Measurements from ENCODE around the gene MOV10L1. TPM values are rescaled to one million over a fixed set of nuclear protein-coding genes. Genes with fewer than 3 reads are reported as not detected.

MOV10L1 gene
- total RNA-seq, 2 experiments from 2014 or later = 0.22 to 1.1 TPM

- peaks cover 32% of the 10 kb centered on the region for H3K79me2 ChIP-seq (ENCODE audit: insufficient read depth, low read depth, low read length)
- peaks cover 20% of the 10 kb centered on the region for H3K36me3 ChIP-seq (ENCODE audit: insufficient read depth, low read length)
- no TSS peak for BruUV-seq (replicated peaks)
- H3K27ac ChIP-seq (ENCODE audit: low read depth, low read length, poor library complexity, severe bottlenecking) = peak overlapping the region; percentile 99
- peak overlapping the region; percentile 92 for H3K4me2 ChIP-seq (ENCODE audit: low read length)
- peak overlapping the region; percentile 81 for H3K4me3 ChIP-seq (ENCODE audit: low read depth, low read length, poor library complexity, severe bottlenecking)
- peaks cover 51% of the 10 kb centered on the region for H3K4me1 ChIP-seq (ENCODE audit: insufficient read depth, low read length, poor library complexity, severe bottlenecking)
- intact Hi-C loops (cut with micrococcal nuclease; ENCODE audit: unreplicated experiment) = no loop called here
- no peaks in the 10 kb centered on the region for H3K9me2 ChIP-seq (ENCODE audit: insufficient read depth, low read length)
- no peak for TF ChIP-seq CTCF (conservative IDR thresholded peaks at IDR 0.05; ENCODE audit: low read length)
- no peak for TF ChIP-seq EZH2phosphoT487 (IDR thresholded peaks at IDR 0.05; ENCODE audit: borderline replicate concordance, low read depth, low read length)
- no peaks in the 10 kb centered on the region for H3K9me3 ChIP-seq (ENCODE audit: low read length)
- peak; percentile 57 for DNase-seq (ENCODE audit: low spot score)
- POLR2A ChIA-PET = interaction anchor here (0.6 kb wide), 1 partner anchor 321 kb away, joined by 3 read pairs; the partner anchor contains the start of gene NCAPH2
- no peaks in the 10 kb centered on the region for H4K20me1 ChIP-seq (ENCODE audit: insufficient read depth, low read length)
- CTCF ChIA-PET (ENCODE audit: unreplicated experiment) = no interaction called here
- H2AFZ ChIP-seq (ENCODE audit: low read length) = no peak overlapping the region
Observed at GRCh38 chr22:50186761-50187523, 97.1 kb downstream of the MOV10L1 start.

- Histone ChIP-seq H3K27ac (ENCODE audit: low read depth, low read length, poor library complexity, severe bottlenecking) (peak overlapping the region; percentile 99), H2AFZ (ENCODE audit: low read length) (no peak overlapping the region), H3K4me2 (ENCODE audit: low read length) (peak overlapping the region; percentile 96), H3K9me2 (ENCODE audit: insufficient read depth, low read length) (no peaks in the 10 kb centered on the region), H3K9me3 (ENCODE audit: low read length) (no peaks in the 10 kb centered on the region), H3K4me3 (ENCODE audit: low read depth, low read length, poor library complexity, severe bottlenecking) (peak overlapping the region; percentile 68), H3K36me3 (ENCODE audit: insufficient read depth, low read length) (peaks cover 31% of the 10 kb centered on the region), H4K20me1 (ENCODE audit: insufficient read depth, low read length) (no peaks in the 10 kb centered on the region), H3K79me2 (ENCODE audit: insufficient read depth, low read depth, low read length) (peaks cover 46% of the 10 kb centered on the region), H3K4me1 (ENCODE audit: insufficient read depth, low read length, poor library complexity, severe bottlenecking) (peaks cover 66% of the 10 kb centered on the region)
- POLR2A ChIA-PET = no interaction called here
- intact Hi-C loops (cut with micrococcal nuclease; ENCODE audit: unreplicated experiment) = no loop called here
- TF ChIP-seq EZH2phosphoT487 (IDR thresholded peaks at IDR 0.05; ENCODE audit: borderline replicate concordance, low read depth, low read length) (no peak), CTCF (conservative IDR thresholded peaks at IDR 0.05; ENCODE audit: low read length) (no peak)
- no peak for DNase-seq (ENCODE audit: low spot score)
- no TSS peak for BruUV-seq (replicated peaks)
- CTCF ChIA-PET (ENCODE audit: unreplicated experiment) = interaction anchor here (0.5 kb wide), 1 partner anchor 87 kb away, joined by 3 read pairs; no protein-coding TSS in a partner anchor
Observed at GRCh38 chr22:50188356-50188755, 98.5 kb downstream of the MOV10L1 start.
